ENCODE data around the gene GNG8. TPM values are rescaled to one million over a fixed set of nuclear protein-coding genes. Genes with fewer than 3 reads are reported as not detected.

The GNG8 gene
- total and polyA plus RNA-seq, 10 of the 15 experiments (the other 5 are each of a cell fraction or from before 2014, with no cell fraction given), result 1.2 to 6.6 (median 2.7) TPM; not detected in 6

DNA sequence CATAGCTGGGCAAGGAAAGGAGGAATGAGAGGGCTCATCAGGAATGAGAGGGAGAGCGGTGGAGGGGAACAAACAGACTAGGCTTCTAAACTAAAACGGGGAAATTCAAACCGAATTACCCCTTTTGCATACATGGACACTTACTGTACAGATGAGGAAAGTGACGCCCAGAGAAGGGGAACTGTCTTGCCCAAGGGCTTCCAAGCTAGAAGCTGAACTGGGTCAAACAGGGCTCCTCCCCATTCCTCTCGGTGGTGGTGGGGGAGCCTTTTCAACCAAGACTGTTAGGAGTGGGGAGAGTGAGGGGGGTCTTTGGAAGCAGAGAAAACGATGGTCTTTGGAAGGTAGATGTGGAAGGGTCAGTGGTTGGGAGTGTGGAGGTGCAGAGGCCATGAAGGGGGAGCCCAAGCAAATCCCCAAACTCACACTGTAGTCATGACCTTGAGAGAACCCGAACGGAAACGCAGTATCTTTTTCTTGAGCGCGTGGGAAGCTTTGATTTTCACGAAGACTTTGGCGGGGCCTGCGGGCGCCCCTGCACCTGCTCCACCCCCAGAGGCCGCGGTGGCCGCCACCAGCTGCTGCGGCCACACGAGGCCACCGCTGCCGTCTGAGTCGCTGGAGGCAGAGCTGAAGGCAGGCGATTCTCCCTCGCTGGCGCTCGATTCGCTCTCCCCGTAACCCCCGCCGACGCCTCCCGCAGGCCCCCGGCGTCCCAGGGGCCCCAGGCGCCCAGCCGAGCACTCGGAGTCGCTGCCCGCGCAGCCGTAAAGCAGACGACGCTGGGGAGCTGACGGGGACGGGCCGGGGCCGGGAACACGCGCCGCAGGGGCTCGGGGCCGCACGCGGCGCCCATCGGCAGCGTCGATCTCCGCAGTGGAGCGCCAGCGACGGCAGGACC, 12.3 kb upstream of the GNG8 start (continued):
- TF ChIP-seq POLR2AphosphoS2 (IDR thresholded peaks at IDR 0.05; ENCODE audit: low read depth, low read length) (no peak), ZZZ3 (IDR thresholded peaks at IDR 0.05; ENCODE audit: control insufficient read depth, insufficient read length, low read depth) (no peak), SMAD5 (IDR thresholded peaks at IDR 0.05; ENCODE audit: low read depth) (no peak), TARDBP (IDR thresholded peaks at IDR 0.05; ENCODE audit: borderline replicate concordance) (no peak), CREB1 (IDR thresholded peaks at IDR 0.05; ENCODE audit: low read depth) (no peak), RBBP5 (conservative IDR thresholded peaks at IDR 0.05) (no peak), NR2C2 (IDR thresholded peaks at IDR 0.05; ENCODE audit: borderline replicate concordance, control insufficient read depth, insufficient read length, low read depth) (no peak), TCF3 (IDR thresholded peaks at IDR 0.05; ENCODE audit: borderline replicate concordance, insufficient read depth, low read depth, low read length) (peak; percentile 73; the same call in 1 of the 2 replicates), CBX5 (IDR thresholded peaks at IDR 0.05; ENCODE audit: low read depth) (no peak), NFXL1 (IDR thresholded peaks at IDR 0.05; ENCODE audit: borderline replicate concordance) (no peak), IKZF2 (IDR thresholded peaks at IDR 0.05) (no peak), ZSCAN29 (IDR thresholded peaks at IDR 0.05) (no peak), BRCA1 (IDR thresholded peaks at IDR 0.05; ENCODE audit: low read depth, low read length) (no peak), WRNIP1 (IDR thresholded peaks at IDR 0.05; ENCODE audit: borderline replicate concordance, low read depth, low read length) (no peak), RAD21 (IDR thresholded peaks at IDR 0.05; ENCODE audit: insufficient read depth, low read depth, low read length) (no peak), EGR1 (IDR thresholded peaks at IDR 0.05; ENCODE audit: borderline replicate concordance in 1 of 2, low read depth in 2 of 2, low read length in 2 of 2) (peak in 1 of 2 experiments; percentile 56; a peak in 1 of 3 replicates)
- TF ChIP-seq, protein P1, sequence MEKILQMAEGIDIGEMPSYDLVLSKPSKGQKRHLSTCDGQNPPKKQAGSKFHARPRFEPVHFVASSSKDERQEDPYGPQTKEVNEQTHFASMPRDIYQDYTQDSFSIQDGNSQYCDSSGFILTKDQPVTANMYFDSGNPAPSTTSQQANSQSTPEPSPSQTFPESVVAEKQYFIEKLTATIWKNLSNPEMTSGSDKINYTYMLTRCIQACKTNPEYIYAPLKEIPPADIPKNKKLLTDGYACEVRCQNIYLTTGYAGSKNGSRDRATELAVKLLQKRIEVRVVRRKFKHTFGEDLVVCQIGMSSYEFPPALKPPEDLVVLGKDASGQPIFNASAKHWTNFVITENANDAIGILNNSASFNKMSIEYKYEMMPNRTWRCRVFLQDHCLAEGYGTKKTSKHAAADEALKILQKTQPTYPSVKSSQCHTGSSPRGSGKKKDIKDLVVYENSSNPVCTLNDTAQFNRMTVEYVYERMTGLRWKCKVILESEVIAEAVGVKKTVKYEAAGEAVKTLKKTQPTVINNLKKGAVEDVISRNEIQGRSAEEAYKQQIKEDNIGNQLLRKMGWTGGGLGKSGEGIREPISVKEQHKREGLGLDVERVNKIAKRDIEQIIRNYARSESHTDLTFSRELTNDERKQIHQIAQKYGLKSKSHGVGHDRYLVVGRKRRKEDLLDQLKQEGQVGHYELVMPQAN (conservative IDR thresholded peaks at IDR 0.05), result no peak
- TF ChIP-seq, protein P2, sequence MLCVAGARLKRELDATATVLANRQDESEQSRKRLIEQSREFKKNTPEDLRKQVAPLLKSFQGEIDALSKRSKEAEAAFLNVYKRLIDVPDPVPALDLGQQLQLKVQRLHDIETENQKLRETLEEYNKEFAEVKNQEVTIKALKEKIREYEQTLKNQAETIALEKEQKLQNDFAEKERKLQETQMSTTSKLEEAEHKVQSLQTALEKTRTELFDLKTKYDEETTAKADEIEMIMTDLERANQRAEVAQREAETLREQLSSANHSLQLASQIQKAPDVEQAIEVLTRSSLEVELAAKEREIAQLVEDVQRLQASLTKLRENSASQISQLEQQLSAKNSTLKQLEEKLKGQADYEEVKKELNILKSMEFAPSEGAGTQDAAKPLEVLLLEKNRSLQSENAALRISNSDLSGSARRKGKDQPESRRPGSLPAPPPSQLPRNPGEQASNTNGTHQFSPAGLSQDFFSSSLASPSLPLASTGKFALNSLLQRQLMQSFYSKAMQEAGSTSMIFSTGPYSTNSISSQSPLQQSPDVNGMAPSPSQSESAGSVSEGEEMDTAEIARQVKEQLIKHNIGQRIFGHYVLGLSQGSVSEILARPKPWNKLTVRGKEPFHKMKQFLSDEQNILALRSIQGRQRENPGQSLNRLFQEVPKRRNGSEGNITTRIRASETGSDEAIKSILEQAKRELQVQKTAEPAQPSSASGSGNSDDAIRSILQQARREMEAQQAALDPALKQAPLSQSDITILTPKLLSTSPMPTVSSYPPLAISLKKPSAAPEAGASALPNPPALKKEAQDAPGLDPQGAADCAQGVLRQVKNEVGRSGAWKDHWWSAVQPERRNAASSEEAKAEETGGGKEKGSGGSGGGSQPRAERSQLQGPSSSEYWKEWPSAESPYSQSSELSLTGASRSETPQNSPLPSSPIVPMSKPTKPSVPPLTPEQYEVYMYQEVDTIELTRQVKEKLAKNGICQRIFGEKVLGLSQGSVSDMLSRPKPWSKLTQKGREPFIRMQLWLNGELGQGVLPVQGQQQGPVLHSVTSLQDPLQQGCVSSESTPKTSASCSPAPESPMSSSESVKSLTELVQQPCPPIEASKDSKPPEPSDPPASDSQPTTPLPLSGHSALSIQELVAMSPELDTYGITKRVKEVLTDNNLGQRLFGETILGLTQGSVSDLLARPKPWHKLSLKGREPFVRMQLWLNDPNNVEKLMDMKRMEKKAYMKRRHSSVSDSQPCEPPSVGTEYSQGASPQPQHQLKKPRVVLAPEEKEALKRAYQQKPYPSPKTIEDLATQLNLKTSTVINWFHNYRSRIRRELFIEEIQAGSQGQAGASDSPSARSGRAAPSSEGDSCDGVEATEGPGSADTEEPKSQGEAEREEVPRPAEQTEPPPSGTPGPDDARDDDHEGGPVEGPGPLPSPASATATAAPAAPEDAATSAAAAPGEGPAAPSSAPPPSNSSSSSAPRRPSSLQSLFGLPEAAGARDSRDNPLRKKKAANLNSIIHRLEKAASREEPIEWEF (IDR thresholded peaks at IDR 0.05; ENCODE audit: insufficient replicate concordance, low read depth, low read length), result no peak
- TF ChIP-seq, protein P3, sequence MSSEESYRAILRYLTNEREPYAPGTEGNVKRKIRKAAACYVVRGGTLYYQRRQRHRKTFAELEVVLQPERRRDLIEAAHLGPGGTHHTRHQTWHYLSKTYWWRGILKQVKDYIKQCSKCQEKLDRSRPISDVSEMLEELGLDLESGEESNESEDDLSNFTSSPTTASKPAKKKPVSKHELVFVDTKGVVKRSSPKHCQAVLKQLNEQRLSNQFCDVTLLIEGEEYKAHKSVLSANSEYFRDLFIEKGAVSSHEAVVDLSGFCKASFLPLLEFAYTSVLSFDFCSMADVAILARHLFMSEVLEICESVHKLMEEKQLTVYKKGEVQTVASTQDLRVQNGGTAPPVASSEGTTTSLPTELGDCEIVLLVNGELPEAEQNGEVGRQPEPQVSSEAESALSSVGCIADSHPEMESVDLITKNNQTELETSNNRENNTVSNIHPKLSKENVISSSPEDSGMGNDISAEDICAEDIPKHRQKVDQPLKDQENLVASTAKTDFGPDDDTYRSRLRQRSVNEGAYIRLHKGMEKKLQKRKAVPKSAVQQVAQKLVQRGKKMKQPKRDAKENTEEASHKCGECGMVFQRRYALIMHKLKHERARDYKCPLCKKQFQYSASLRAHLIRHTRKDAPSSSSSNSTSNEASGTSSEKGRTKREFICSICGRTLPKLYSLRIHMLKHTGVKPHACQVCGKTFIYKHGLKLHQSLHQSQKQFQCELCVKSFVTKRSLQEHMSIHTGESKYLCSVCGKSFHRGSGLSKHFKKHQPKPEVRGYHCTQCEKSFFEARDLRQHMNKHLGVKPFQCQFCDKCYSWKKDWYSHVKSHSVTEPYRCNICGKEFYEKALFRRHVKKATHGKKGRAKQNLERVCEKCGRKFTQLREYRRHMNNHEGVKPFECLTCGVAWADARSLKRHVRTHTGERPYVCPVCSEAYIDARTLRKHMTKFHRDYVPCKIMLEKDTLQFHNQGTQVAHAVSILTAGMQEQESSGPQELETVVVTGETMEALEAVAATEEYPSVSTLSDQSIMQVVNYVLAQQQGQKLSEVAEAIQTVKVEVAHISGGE (CRISPR knock-in tag; IDR thresholded peaks at IDR 0.05), result no peak
